Sigmoid colon (tissue), 4 donors: ENCODE data around the gene FABP6.

Experiments used
- POLR2AphosphoS5 ChIP-seq, 4 donors: sonication (generic); formaldehyde crosslinking; IDR thresholded peaks; one replicate each; pipeline ENCODE4 v1.6.1; 2017; ENCODE audit warnings: antibody characterized with exemption in 4 of 4
- TF ChIP-seq, protein P1 (sequence below), 4 experiments: fragments of 450-650 bp in 3 of 4; fragments of 200-600 bp in 1 of 4; IDR thresholded peaks; one replicate each; pipeline ENCODE4 v1.5.1; 2016 to 2019; ENCODE audit warnings: antibody characterized with exemption in 4 of 4, mild to moderate bottlenecking in 3 of 4, moderate library complexity in 2 of 4

DNA sequence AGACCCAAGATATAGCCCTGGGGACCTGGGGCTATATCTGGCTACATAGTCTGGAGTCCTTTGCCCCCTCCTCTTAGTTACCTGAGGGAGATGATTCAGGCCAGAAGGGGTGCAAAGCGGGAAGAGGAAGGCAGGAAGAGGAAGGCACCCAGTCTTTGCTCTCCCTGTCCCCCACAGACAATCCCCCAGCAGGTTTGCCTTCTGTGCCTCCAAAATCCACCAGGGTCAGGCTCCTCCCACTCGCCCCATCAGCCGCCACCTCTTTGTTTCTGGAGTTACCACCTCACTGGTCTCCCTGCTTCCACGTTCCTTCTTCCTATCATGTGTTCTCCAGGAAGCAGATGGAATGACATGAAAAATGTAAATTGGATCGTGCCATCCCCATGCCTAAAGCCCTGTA lies 31.2 kb upstream of the FABP6 start:
- TF ChIP-seq, protein P1, sequence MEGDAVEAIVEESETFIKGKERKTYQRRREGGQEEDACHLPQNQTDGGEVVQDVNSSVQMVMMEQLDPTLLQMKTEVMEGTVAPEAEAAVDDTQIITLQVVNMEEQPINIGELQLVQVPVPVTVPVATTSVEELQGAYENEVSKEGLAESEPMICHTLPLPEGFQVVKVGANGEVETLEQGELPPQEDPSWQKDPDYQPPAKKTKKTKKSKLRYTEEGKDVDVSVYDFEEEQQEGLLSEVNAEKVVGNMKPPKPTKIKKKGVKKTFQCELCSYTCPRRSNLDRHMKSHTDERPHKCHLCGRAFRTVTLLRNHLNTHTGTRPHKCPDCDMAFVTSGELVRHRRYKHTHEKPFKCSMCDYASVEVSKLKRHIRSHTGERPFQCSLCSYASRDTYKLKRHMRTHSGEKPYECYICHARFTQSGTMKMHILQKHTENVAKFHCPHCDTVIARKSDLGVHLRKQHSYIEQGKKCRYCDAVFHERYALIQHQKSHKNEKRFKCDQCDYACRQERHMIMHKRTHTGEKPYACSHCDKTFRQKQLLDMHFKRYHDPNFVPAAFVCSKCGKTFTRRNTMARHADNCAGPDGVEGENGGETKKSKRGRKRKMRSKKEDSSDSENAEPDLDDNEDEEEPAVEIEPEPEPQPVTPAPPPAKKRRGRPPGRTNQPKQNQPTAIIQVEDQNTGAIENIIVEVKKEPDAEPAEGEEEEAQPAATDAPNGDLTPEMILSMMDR (IDR thresholded peaks at IDR 0.05), result no peak
- no peak for TF ChIP-seq POLR2AphosphoS5 (IDR thresholded peaks at IDR 0.05)
